Measurements from ENCODE around the gene NPW.

The NPW gene

DNA sequence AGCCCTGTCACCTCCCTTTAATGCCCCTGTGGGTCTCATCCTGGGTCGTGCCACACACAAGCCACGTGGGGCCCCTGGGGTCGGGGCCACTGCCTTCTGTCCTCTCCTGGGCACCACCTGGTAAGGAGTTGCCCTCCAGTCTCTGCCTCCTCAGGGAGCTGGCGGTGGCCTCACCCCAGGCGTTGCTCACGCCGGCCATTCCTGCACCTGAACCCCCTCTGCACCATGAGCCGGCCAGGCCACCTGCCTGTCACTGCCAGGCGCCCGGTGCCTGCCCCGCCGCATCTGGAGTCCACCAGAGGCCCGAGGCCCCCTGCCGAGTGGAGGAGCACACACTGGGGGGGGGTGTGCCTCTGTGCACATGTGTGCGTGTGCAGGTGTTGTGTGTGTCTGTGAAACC, 17.5 kb downstream of the NPW start:
- DNase-seq, result no peak

DNA sequence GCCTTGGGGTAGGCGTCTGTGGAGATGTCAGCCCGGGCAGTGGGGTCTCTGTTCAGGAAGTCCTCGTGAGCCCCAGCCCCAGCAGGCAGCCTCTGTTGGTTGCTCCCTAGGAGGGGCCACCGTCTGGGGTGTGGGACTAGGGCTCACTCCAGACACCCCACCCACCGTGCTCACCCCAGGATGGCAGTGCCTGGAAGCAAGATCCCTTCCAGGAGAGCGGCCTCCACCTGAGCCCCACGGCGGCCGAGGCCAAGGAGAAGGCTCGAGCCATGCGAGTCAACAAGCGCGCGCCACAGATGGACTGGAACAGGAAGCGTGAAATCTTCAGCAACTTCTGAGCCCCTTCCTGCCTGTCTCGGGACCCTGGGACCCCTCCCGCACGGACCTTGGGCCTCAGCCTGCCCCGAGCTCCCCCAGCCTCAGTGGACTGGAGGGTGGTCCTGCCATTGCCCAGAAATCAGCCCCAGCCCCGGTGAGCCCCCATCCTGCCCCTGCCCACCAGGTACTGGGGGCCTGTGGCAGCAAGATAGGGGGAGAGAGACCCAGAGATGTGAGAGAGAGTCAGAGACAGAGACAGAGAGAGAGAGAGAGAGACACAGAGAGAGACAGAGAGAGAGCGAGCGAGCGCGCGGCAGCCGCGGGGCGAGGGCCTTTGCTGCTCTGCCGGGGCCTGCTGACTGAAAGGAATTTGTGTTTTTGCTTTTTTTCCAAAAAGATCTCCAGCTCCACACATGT, 18.2 kb downstream of the NPW start:
- DNase-seq, result no peak

DNA sequence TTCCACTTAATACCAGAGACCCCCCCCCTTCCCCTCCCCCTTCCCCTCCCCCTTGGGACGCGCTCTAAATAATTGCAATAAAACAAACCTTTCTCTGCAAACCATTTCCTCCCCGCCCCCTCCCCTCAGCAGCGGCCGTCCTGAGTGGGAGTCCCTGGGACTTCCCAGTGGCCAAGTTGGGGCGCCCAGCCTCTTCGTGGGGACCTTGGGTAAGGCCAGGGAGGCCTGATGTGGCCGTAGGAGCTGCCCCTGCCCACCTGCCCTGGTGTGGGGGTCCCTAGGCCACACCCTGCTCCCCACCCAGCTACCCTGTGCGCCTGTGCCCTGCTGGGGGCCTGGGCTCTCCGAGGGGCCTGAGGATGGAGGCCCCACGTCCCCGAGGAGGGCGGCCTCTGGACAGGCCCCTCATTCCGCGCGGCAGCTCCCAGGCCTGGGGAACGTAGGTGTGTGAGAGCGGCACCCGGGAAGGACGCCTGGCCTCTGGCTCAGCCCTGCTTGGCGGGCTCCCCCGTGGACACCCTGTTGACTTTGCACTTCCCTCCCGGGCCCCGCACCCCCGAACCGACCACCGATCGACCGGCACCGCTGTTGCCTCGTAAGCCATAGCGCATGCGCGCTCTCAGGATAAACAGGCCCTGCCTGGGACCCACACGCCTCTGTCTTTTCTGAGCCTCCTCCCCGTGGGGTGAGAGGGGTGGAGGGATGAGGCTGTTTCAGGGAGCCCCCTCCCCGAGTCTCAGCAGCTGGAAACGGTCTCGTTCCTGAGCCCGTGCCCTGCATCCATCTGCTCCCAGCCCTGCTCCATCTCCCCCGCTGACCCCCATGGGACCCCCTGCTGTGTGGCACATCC, 19.0 kb downstream of the NPW start:
- DNase-seq, result no peak

DNA sequence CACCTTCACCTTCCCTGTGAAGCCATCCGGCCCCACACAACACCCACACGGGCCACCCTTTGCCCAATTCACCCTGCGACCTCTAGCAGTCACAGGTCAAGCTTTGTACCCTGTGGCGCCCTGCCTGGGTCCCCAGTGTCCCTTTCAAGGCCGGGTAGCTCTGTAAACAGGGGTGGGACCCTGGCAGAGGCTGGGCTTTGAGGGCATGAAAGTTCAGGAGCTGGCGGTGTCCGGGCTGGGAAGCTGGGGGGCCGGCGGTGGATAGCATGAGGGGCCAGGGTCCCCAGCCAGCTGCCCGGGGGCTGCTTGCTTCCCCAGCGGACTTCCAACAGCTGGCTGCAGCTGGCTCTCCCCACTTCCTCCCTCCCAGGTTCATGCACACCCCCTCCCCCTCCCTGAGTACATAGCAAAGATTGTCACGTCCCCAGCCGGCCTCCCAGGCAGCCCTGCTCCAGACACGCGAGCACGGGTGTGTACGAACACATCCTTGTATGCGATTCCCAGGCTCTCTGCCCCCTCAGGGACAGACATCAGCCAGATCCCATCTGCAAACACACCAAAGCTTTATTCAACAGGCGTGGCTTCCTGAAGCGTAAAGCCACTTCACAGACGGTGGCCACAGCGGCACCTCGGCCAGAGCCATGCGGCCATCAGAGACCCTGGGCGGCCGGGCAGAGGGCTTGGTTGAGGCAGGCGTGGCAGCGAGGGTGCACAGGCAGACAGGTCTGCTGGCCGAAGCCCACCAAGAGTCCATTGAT, 19.9 kb downstream of the NPW start:
- DNase-seq, result no peak

- DNase-seq, result no peak
Observed at GRCh38 chr16:2040041-2040786, 20.6 kb downstream of the NPW start.

DNA sequence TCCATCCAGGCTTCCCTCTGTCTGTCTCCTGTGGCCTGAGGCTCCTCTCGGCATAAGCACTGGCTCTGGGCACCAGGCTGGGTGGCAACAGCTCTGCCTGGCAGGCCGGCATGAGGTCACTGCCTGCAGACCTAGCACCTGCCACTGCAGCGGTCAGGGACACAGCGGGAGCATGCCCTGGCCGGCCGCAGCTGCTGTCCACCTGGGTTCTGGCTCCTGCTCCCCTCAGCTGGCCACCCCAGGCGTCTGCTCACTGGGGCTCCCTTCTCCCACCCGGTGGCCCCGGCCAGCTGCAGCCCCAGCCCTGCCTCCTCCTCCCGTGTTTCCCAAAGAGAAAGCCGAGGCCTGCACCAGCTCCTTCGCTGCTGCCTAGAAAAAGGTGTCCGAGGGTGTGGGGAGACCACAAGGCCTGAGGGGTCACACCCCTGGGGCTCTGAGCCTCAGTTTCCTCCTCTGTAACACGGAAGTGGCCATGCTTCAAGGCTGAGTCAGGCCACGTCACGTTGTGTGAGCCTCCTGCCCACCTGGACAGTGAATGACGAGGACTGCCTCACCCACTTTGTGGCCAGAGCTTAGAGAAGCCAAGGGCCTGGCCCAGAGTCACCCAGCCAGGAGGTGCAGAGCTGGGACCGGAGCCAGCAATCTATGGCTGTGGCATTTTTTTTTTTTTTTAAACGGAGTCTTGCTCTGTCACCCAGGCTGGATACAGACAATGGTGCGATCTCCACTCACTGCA, 21.4 kb downstream of the NPW start:
- peak; percentile 51 for DNase-seq

DNA sequence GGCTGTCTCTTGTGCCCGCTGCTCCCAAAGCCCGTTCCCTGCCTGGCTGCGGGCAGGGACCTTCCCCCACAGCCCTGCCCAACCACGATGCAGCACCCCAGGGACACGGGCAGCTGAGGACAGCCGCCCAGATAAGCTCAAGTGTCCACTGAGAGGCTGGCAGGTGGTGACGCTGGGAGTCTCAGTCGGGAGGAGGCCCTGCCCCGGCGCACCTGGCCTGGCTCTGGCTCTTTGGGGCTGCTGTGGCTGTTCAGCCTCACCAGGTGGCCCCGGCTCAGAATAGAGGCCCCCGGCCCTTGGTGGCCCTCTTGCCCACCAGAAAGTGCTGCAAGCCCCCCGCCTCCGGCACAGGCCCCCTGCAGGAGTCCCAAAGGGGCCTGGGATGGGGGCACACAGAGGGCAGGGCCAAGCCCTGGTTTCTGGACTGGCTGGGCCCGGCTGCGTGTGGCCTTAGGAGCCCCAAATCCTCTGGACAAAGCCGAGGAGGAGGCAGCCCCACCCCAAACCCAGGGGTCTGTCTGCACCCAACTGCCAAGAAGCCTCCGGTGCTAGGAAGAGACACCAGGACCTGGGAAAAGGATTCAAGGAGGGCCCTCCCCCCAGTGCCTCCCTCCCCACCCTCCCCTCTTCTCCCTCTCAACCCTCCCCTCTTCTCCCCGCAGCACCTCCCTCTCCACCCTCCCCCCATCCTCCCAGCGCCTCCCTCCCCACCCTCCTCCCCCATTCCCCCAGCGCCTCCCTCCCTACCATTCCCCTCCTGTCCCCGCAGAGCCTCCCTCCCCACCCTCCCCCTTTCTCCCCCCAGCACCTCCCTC, 22.8 kb downstream of the NPW start:
- no peak for DNase-seq

DNA sequence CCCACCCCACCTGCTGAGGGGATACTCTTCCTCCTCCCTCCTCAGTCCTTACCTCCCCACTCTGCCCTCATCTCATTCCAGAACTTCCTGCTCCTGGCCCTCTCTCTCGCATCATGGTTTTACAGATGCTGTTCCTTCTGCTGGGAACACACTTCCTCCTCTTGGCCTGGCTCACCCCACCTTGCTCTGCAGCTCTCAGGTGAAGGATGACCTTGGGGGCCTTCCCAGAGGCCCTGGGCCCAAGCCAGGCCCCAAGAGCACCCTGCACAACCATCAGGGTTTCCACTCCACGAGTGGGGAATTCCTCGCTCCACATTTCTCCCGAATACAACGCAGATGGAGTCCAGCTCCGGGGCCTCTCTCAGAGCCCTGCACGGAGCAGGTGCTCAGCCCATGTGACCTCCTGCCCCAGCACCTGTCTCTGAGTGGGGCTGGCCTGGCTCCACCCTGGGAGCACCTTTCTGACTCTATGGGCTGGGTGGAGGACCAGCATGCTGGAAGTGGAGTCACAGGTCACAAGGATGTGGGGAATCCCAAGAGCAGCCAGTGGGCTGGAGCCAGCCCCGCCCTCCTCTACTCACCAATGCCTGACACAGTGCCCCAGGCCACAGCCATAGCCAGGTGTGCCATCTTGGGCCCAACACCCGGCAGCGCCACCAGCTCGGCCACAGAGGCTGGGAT, 23.5 kb downstream of the NPW start:
- DNase-seq, result no peak

DNA sequence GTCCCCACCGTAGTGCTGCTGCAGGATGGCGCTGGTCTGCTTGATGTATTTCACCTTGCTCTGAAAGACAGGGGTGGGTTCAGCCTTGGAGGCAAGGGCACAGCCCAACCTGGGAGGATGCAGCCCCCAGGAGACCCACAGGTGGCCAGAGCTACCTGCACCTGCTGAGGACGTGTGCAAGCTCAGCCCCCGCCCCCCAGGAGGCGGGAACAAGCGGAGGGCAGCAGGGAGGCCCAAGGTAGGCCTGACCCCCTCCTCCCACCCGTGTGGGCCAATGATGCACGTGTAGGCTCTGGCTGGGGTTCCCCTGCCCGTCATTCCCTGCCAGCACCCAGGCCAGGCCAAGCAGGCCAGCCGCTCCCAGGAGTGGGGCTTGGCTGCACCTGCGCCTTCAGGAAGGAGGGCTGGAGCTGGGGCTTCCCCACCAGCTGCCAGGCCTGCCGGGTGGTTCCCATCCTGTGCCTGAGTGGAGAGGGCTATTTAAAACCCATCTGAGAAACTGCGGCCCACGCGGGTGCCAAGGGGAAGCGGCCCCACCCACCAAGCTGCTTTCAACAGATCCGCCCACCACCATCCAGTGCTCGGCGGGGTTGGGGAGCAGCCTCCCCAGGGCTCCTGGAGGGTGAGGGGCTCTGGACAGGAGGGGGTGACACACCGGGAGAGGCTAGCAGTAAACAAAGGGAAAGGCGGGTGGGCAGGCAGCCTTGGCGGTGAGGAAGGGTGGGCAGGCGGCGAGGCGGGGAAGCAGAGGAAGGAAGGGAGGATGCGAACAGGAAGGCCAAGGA, 24.3 kb downstream of the NPW start:
- no peak for DNase-seq

DNA sequence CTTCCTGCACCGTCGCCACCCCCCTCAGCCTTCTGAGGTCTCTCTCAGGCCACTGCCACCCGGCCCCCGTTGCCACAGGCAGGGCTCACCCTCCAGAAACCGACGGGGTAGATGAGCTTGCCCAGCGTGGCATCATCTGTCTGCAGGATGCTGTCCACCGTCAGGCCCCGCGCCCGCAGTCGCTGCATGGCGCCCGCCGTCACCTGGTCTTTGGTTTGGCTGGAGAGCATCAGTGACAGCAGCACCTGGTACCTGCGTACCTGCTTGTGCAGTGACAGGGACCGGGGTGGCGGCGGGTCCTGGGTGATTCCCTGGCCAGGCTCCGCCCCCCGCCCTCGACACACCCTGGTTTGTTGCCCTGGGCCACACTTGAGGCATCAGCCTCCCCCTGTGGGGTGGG, 25.0 kb downstream of the NPW start:
- DNase-seq, result no peak

DNA sequence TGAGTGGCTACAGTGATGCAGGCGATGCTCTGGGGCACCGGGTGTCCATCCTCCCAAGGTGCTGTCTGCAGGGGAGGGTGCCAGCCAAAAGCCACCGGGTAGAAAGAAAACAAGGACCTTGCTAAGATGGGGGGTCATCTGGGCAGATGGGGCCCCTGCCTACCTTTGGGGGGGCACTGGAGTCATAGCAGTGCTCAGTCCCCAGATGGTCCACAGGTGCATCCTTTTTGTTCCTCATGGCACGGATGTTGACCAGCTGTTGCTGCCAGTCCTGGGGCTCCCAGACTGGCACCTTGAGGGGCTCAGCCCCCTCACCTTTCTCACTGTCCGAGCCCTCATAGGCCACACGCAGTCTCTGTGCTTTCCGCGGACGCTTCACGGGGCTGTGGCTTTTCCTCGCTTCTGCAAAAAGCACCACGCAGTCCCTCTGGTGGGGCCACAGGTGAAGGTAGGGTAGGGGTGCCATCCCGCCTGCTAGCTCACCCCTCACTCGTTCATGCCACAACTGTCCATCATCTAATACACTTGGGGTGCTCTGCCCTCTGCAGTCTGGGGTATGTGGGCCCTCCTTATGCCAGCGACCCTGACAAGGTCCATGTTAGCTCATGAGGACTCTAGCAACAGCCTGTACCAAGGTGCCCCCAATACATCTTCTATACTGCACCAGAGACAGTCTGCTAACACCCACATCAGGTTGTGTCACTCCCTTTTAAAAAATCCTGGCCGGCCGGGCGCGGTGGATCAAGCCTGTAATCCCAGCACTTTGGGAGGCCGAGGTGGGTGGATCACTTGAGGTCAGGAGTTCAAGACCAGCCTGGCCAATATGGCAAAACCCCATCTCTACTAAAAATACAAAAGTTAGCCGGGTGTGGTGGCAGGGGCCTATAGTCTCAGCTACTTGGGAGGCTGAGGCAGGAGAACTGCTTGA, 26.6 kb downstream of the NPW start:
- DNase-seq, result no peak

- DNase-seq, result no peak
Observed at GRCh38 chr16:2046893-2047329, 27.3 kb downstream of the NPW start.

DNA sequence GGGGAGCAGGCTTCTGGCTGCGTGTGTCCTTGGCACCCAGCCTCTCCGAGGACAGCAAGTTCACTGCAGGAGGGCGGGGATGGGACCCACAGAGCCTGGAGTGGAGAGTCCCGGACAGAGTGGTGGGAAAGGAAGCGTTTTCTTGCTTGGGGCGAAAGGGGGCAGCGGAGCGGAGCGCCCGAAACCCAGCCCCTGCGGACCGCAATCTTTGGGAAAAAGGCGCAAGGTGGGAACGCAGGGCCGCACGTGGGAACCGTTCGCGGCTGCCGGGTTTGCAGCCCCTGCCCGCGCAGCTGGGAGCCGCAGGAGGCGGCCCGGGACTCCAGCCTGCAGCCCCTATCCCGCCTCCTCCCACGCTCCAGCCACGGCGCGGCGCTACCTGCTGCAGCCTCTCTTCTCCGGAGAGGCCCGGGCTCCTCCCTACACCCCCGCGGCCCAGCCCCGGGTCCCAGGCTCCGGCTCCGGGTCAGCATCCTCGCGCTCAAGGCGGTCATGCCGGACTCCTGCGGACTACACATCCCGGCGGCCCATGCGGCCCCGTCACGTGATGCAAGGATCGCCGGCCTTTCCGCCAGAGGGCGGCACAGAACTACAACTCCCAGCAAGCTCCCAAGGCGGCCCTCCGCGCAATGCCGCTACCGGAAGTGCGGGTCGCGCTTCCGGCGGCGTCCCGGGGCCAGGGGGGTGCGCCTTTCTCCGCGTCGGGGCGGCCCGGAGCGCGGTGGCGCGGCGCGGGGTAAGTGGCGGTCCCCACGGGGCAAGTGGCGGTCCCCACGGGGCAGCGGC, 27.9 kb downstream of the NPW start, which contains the start of the genes NTHL1 and TSC2:
Gene NTHL1, minus strand, starts transcription at position 505 of the 786 bp plus-strand sequence. Its CDS starts 11 bp downstream, at position 494.
Gene TSC2, plus strand, starts transcription at position 656 of the 786 bp plus-strand sequence. CDS start 631 bp downstream, outside the sequence.
- peak; percentile 98 for DNase-seq

GRCh38 chr16:2048116-2048543, 28.5 kb downstream of the NPW start:
- peak; percentile 36 for DNase-seq

GRCh38 chr16:2053211-2053610, 33.6 kb downstream of the NPW start:
- no peak for DNase-seq

- no peak for DNase-seq
Observed at GRCh38 chr16:2053897-2054296, 34.3 kb downstream of the NPW start.

DNA sequence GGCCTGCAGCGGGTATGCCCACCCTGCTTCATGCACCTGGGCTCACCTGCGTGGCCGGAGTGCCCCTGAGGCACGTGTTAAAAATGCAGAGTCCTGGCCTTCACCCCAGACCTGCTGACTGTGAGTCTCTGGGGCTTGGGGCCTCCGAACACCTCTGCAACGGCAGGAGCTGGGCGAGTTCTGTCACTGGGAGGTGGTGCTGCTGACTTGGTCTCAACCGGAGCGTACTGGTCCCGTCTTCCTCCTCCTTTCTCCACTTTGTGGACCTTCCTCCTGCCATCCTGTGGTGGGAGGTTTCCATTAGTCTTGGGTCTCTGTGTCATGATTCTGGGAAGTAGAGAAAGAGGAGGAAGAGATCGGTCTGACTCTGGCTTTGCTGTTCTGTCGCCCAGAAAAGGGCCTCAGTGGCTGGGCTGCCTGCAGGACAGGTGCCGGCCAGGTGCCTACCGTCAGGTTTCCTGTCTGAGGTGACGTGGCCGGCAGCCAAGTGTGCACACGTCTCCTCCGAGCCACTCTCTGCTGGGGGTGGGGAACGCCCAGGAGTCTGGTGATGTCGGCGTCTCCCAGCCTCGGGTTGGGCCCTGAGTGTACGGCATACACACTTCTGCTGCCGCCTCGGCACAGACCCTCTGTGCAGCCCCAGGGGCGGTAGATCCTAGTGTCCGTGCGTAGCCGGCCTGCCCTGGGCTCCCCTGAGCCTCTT, 35.1 kb downstream of the NPW start:
- DNase-seq, result no peak
